Stimulated activated CD4-positive, alpha-beta T cell treated with anti-CD3 and anti-CD28 coated beads, Interleukin-1b, Interleukin-23, amount 100 ng/mL, for 4 hours (primary cell): ENCODE data around the gene ACKR3.

ENCODE experiments used
- DNase-seq, 2 donors: peaks; one replicate each; pipeline ENCODE4 v3.0.0-alpha.2; 2020; ENCODE audit warnings: low read depth in 2 of 2

Gene ACKR3

DNA sequence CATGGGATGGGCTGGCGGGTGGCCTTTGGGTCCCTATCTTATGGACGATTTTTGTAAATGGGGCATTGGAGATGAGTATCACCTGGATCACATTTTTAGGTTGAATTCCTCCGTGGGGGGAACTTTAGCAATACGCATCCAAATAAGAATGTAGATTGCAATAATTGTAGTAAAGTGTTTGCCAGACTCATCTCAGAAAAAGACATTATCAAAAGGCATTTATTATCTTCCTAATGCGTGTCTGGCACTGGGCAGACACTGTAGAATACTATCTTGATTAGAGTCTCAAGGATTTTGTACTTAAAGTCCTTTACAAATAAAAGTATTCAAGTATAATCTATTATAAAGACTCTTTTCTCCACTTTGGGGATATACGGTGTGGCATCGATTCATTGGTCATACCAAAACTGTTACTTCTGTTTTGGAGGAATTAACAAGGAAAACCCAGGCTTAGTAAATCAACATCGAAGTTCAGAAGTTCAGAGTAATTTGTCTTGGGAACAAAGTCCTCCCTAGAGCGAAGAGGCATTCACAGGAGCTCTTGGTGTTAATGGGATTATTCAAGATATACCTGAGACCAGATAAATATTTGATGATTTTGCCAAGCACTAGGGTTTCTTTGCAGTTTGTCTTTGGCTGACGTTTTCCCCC lies 578 bp upstream of the ACKR3 start:
- DNase-seq, result no peak

DNA sequence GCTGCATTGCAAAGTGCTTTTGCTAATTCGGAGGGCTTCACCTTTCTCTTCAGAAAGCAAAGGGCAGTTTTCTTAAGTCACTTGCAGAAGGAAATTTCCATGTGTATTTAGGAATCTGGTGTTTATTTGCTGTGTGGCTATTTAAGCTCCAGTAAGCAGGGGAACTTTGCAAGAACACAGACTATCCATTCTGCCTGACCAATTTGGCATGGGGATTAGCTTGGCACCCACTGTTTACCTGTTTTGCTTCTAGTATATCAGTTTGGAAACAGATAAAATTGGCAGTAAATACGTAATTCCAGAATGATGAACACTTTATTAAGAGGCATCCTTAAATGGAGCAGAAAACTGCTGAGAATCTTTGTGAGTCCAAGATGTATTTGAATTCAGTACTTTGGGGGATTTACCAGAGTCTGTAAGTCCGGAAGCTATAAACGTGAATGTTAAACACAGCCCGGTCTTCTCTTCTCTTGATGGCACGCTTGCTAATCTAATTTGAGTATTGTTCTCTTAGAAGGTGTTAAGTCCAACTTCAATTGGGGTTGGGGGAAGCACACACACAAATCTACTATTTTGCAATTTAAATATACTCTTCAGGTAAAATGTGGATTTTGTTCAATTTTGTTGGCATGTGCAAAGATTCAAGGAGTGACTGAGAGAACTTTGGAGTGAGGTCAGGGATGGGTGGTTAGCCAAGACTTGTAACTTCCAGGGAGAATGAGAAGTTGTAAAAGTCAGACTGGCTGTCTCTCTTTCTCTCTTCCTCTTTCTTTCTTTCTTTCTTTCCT lies 650 bp downstream of the ACKR3 start:
- DNase-seq, result no peak

DNA sequence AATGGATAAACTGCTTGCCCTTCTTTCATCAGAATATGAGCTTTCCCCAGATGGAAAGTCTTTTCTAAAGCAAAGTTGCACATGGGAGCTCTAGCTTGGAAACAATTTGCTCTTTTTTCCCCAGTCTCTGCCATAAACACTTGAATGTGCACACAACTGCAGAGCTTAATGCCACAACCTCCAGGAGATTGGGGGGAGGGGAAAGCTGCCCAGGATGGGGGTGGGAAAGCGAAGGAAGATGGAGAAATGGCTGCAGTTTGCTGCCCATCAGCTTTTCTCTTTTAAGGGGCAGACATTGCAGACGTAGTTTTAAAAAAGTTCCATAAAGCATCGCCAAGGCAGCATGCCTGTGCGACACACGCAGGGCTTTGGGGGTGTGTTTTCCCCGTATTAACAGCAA lies 1.5 kb downstream of the ACKR3 start:
- no peak for DNase-seq

- no peak for DNase-seq
Observed at GRCh38 chr2:236572482-236572881, 2.9 kb downstream of the ACKR3 start.

GRCh38 chr2:236573066-236573929 lies 3.7 kb downstream of the ACKR3 start:
- no peak for DNase-seq

DNA sequence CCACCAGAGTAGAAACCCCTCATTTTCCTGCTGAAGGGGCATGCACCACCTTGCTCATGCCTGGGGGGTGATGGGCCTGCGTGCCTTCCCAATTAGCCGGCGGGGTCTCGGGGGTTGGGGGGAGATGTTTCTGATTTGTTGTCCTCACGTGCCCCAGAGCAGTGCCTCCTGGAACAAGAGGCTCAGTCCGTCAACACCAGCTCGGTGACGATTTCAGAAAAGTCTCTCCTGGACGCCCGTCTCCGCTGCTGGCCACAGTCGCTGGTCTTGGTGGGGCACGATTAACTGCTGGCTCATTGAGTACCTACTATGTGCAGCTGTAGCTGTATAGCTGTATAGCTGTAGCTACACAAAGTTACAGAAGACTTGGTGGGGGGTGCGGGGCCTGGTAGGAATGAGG lies 4.4 kb downstream of the ACKR3 start:
- DNase-seq, result no peak

GRCh38 chr2:236574424-236575145 lies 5.0 kb downstream of the ACKR3 start:
- DNase-seq, result no peak

DNA sequence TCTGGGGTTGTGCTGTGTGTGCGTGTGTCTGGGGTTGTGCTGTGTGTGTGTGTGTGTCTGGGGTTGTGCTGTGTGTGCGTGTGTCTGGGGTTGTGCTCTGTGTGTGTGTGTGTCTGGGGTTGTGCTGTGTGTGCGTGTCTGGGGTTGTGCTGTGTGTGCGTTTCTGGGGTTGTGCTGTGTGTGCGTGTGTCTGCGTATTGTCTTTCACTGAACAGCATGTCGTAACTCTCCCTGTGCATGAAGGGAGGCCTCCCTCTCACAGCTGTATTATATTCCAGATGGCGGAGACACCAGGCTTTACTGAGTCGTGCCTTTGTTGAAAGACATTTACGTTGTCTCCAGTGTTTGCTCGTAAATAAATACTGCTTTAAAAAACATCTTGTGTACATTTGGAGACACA lies 5.9 kb downstream of the ACKR3 start:
- DNase-seq, result no peak

DNA sequence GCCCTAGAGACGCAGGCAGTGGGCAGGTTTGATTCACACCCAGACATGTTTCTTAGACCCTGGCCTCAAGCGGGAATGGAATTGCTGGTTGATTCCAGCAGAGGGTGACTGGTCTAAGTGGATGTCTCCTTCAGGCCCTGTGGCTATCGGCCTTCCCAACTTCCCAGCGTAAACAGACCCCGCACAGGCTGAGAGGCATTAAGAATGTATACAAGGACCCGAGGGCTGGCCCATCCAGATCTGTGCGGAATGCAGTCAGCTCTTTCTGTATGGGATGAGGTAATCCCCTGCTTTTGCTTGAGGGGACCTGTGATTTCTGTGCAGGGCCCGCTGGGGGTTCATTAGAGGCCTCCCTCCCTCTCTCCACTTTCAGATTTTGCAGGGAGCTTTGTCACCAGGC lies 6.5 kb downstream of the ACKR3 start:
- DNase-seq, result no peak

GRCh38 chr2:236576953-236577352 lies 7.3 kb downstream of the ACKR3 start:
- no peak for DNase-seq

- no peak for DNase-seq
Observed at GRCh38 chr2:236577481-236578410, 8.1 kb downstream of the ACKR3 start.

DNA sequence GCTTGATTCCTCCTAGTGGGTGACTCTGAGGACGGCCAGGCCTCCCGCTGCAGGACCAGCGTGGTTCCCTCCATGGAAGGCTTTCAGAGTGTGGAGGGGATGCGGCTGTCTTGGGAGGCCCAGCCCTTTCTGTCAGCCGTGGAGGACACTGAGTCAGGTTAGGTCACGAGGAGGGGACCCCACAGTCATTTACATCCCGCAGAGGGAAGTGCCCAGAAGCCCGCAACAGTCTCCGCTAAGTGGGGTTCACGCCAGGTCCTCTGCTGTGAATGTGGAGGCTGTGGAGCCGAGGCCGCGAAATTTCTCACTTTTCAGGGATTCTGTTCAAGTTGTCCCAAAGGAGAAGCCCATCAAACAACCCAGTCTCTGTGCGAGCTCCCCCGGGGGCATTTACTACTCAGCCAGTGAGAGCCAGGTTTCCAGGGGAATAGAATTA lies 8.8 kb downstream of the ACKR3 start:
- DNase-seq, result no peak

DNA sequence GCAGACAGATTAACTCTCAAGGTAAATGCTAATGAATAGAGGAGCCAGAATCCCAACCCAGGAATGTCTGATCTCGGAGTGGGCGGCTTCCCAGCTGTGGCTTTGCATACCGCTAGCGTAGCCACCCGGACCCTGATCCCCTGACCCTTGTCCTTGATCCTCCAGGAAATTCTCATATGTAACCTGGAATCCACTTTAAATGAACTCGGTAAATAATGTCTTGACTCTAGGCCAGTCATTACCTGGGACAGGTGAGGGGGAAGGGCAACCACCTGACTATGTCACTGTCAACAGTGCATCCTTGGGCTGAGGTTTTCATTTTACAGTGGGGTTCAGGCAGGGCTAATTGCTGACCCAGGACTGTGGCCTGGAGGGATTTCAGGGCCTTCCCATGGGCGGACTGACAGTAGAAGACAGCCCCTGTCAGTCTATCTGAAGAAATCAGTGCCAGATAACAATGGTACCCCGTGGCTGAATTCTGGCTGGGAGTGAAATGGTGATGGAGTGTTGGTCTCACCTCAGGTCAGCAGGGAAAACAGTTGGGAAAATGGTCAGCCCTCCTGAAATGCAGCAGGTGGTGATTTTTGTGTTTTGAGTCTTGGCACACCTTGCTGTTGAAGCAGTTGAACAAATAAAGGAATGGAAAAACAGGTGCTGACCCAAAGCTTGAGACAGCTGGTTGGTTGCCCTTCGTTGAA lies 9.6 kb downstream of the ACKR3 start:
- no peak for DNase-seq

GRCh38 chr2:236579746-236580315 lies 10.2 kb downstream of the ACKR3 start:
- no peak for DNase-seq

- no peak for DNase-seq
Observed at GRCh38 chr2:236580746-236581355, 11.2 kb downstream of the ACKR3 start.

GRCh38 chr2:236581546-236581945 lies 11.9 kb downstream of the ACKR3 start:
- no peak for DNase-seq

DNA sequence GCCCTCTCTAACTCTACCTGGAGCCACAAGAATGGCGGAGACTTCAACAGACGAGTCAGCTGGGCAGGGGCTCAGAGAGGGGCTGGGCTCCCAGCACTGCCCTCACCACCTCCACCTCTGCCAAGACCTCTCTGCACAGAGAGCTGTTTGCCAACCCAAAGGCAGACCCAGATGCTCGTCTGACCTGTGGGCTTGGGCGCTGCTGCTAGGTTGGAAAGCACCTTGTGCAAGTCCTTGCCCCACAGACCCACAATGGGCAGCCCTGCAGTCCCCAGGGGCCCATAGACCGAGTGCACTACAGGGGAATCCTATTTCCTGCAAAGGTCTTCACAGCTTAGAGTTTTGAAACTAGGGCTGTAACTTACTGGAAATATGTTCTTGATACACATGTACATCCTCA lies 13.3 kb downstream of the ACKR3 start:
- no peak for DNase-seq

DNA sequence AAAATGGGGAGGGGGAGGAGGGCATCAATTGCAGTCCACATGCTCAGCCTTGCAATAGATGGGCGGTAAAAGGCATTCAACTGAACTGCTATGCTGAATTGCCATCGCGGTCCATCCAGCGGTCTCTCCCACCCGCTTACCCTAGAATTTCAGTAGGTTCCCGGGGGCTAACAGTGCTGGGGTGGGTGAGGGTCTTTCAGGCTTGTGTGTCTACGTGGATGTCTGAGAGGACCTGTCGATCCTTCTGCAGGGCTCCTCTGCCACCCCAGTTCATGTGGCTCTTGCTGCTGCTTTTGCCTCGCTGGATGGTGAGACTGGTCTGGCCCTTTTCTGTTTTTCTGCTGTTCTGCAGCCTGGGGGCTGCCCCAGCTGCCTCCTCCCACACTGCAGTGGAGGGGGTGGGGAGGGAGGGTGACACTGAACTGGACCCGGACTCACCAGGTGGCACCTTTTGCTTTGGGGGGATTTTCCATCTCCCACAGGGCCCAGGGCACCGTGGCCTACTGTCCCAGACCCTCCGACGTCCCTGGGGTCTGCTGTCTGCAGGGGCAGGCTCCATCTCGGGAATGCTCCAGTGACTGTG lies 14.1 kb downstream of the ACKR3 start:
- no peak for DNase-seq
